Breast epithelium (tissue), 3 donors: ENCODE results near the gene GSTT2.
"Not testable (repeated sequence)": the region's sequence is repeated elsewhere in the genome, so short reads cannot be mapped to it uniquely, and the experiment has no call there.

Experiments
- POLR2A ChIP-seq: fragments of 450-650 bp; IDR thresholded peaks from one replicate; pipeline ENCODE4 v1.6.1; 2016; ENCODE audit warnings: antibody characterized with exemption, mild to moderate bottlenecking, moderate library complexity
- POLR2AphosphoS5 ChIP-seq, 3 donors: sonication (generic); formaldehyde crosslinking; IDR thresholded peaks; one replicate each; pipeline ENCODE4 v1.6.1; 2017; ENCODE audit warnings: antibody characterized with exemption in 3 of 3
- TF ChIP-seq, protein P1 (sequence below), 3 donors: fragments of 450-650 bp; IDR thresholded peaks; one replicate each; pipeline ENCODE4 v1.5.1; 2016 to 2017; ENCODE audit warnings: antibody characterized with exemption in 3 of 3, mild to moderate bottlenecking in 3 of 3, moderate library complexity in 3 of 3

DNA sequence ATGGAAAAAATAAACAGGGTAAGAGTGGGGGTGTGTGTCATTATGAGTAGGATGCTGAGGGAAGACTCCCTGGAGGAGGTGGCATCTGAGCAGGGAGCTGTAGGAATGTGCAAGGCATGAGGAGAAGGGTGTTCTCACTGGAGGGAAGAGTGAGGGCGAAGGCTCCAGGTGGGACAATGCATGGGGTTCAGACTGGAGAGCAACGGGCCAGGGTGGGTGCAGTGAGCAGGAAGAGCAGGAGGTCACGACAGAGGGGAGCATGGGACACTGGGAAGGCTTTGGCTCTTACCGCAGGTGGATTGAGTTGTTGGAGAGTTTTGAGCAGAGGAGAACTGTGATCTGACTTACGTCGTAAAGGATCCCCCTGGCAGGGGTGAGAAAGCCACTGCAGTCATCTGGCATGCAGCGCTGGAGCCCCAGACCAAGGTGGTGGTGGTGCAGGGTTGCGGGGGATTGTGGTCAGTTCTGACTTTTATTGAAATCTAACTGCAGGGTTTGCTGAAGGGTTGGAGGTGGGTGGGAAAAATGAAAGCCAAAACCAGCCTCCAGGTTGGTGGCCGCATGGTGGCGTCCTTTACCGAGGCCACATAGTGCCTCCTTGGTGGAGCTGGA, 27.0 kb upstream of the GSTT2 start:
- TF ChIP-seq, protein P1, sequence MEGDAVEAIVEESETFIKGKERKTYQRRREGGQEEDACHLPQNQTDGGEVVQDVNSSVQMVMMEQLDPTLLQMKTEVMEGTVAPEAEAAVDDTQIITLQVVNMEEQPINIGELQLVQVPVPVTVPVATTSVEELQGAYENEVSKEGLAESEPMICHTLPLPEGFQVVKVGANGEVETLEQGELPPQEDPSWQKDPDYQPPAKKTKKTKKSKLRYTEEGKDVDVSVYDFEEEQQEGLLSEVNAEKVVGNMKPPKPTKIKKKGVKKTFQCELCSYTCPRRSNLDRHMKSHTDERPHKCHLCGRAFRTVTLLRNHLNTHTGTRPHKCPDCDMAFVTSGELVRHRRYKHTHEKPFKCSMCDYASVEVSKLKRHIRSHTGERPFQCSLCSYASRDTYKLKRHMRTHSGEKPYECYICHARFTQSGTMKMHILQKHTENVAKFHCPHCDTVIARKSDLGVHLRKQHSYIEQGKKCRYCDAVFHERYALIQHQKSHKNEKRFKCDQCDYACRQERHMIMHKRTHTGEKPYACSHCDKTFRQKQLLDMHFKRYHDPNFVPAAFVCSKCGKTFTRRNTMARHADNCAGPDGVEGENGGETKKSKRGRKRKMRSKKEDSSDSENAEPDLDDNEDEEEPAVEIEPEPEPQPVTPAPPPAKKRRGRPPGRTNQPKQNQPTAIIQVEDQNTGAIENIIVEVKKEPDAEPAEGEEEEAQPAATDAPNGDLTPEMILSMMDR (IDR thresholded peaks at IDR 0.05) = not testable (repeated sequence)
- TF ChIP-seq POLR2A; POLR2AphosphoS5 (IDR thresholded peaks at IDR 0.05): not testable (repeated sequence)
